ENCODE data around the gene CNTN3. TPM values are rescaled to one million over a fixed set of nuclear protein-coding genes. Genes with fewer than 3 reads are reported as not detected.
A peak's percentile ranks its signal among the peaks of the same experiment; 100 is the strongest.

CNTN3 gene
- total and polyA plus RNA-seq, 9 donors = 0.68 to 12.6 (median 2.2) TPM

DNA sequence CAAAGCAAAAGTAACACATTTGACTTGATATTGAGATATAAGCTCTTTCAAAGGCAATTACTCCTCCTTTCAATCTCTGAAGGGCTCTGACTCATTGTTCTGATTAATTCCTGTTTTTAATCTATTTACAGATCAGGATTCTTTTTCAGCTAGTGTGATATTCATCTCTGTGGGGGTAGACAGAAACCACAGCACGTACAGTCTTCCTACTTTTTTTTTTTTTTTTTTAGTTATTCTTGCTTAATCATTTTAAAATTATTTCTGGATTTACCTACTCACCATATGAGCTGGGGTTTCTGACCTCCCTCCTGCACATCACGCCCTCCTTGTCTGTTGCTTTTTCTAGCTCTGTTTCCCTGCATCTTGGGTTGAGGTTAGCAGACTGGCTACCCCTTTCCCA is 1.4 kb downstream of the CNTN3 start:
- intact Hi-C loops (cut with DNase I) = no loop called here
- 38 to 50% (median 41%) methylated on average over 2 of the region's 2 CpGs for WGBS, 3 donors
- no peak overlapping the region for H3K27ac ChIP-seq

DNA sequence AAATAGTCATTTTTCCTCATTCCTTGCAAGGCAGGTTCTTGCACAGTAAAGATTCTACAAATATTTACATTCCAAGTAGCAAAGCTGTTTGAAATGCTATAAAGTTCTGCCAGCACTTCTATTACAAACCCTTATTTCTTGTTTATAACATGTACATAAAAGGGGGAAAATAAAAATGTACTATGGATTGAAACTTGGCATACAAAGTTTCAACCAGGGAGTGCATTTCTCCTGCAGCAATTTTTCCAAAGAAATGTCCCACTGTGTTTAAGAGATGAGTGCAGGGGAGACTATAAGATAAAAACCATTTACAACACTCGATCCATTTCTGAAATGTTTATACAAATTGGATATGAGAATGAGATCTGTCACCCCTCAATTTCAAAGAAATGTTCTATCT is 3.3 kb downstream of the CNTN3 start:
- Histone ChIP-seq H3K9me3 (no peaks in the 10 kb centered on the region), H3K27ac (no peak overlapping the region), H3K4me3 (no peak overlapping the region), H3K4me1 (ENCODE audit: insufficient read depth) (no peaks in the 10 kb centered on the region), H3K27me3 (no peaks in the 10 kb centered on the region), H3K36me3 (no peaks in the 10 kb centered on the region)
- no peak for DNase-seq
- WGBS, 3 donors = 14 to 35% (median 22%) methylated on average over 1 of the region's 1 CpG
- TF ChIP-seq EP300 (IDR thresholded peaks at IDR 0.05) (no peak), POLR2A (IDR thresholded peaks at IDR 0.05) (no peak)
- TF ChIP-seq, protein P1, sequence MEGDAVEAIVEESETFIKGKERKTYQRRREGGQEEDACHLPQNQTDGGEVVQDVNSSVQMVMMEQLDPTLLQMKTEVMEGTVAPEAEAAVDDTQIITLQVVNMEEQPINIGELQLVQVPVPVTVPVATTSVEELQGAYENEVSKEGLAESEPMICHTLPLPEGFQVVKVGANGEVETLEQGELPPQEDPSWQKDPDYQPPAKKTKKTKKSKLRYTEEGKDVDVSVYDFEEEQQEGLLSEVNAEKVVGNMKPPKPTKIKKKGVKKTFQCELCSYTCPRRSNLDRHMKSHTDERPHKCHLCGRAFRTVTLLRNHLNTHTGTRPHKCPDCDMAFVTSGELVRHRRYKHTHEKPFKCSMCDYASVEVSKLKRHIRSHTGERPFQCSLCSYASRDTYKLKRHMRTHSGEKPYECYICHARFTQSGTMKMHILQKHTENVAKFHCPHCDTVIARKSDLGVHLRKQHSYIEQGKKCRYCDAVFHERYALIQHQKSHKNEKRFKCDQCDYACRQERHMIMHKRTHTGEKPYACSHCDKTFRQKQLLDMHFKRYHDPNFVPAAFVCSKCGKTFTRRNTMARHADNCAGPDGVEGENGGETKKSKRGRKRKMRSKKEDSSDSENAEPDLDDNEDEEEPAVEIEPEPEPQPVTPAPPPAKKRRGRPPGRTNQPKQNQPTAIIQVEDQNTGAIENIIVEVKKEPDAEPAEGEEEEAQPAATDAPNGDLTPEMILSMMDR (IDR thresholded peaks at IDR 0.05) = no peak
- intact Hi-C loops (cut with DNase I) = no loop called here

More for the DNA sequence above, 1.4 kb downstream of the CNTN3 start:
- Histone ChIP-seq H3K36me3 (no peaks in the 10 kb centered on the region), H3K4me3 (peak overlapping the region; percentile 12), H3K4me1 (ENCODE audit: insufficient read depth) (no peaks in the 10 kb centered on the region), H3K27me3 (no peaks in the 10 kb centered on the region), H3K9me3 (no peaks in the 10 kb centered on the region)
- TF ChIP-seq, protein P1 (IDR thresholded peaks at IDR 0.05) = no peak
- TF ChIP-seq EP300 (IDR thresholded peaks at IDR 0.05) = no peak
- TF ChIP-seq POLR2A (IDR thresholded peaks at IDR 0.05) = no peak
- DNase-seq = no peak

DNA sequence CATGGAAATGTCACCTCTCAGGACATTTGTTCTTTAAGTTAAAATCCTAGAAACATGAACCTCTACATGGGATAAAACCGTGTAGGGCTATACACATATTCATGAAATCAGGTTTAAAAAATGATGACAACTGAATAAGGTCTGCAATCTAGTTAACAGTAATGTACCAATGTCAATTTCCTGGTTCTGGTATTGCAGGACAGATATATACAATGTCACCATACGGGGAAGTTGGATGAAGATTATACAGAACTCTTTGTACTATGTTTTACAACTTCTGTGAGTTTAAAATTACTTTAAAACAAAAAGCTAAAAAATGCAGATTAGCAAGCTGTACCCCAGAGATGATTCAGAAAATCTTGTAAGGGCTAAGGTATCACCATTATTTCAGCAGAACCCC is 6.7 kb downstream of the CNTN3 start:
- H3K27me3 ChIP-seq = no peaks in the 10 kb centered on the region
- no peaks in the 10 kb centered on the region for H3K36me3 ChIP-seq
- TF ChIP-seq, protein P1 (IDR thresholded peaks at IDR 0.05) = no peak
- TF ChIP-seq POLR2A (IDR thresholded peaks at IDR 0.05) (no peak), EP300 (IDR thresholded peaks at IDR 0.05) (no peak)
- no peak overlapping the region for H3K27ac ChIP-seq
- intact Hi-C loops (cut with DNase I) = no loop called here
- WGBS, 3 donors = 69 to 94% (median 85%) methylated on average over 2 of the region's 2 CpGs
- DNase-seq = no peak
- no peaks in the 10 kb centered on the region for H3K9me3 ChIP-seq
- no peaks in the 10 kb centered on the region for H3K4me1 ChIP-seq (ENCODE audit: insufficient read depth)
- no peak overlapping the region for H3K4me3 ChIP-seq

DNA sequence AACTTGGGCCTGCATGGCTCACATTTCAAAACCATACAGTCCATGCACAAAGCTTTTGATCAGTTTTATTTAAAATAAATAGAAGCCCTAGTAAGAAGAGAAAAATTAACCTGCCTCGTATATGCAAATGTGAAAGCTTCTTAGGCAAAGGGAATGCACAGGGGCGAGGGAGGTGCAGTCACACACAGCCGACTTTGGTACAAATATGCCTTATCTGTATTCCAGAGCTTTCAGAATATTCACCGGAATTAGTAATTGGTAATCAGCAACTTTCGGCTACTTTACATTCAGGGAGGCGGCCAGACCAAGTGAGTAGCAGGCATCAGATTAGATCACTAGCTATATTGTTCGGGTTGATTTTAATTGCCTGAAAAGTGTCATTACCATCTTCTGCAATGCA is 7.5 kb downstream of the CNTN3 start:
- Histone ChIP-seq H3K27ac (no peak overlapping the region), H3K36me3 (no peaks in the 10 kb centered on the region), H3K27me3 (no peaks in the 10 kb centered on the region), H3K4me1 (ENCODE audit: insufficient read depth) (no peaks in the 10 kb centered on the region), H3K9me3 (no peaks in the 10 kb centered on the region), H3K4me3 (no peak overlapping the region)
- DNase-seq = no peak
- no peak for TF ChIP-seq POLR2A (IDR thresholded peaks at IDR 0.05)
- TF ChIP-seq EP300 (IDR thresholded peaks at IDR 0.05) = no peak
- TF ChIP-seq, protein P1 (IDR thresholded peaks at IDR 0.05) = no peak
- intact Hi-C loops (cut with DNase I) = no loop called here
- WGBS, 3 donors = 88 to 90% (median 90%) methylated on average over 7 of the region's 7 CpGs
